HG03432 (cell line): ENCODE data around the gene TRABD.

Source experiments
- ATAC-seq: cut with Tn5 transposase; IDR thresholded peaks from one replicate; pipeline ENCODE4 v1.9.1; 2021; ENCODE audit warnings: mild to moderate bottlenecking, moderate library complexity; ENCODE audit not compliant: unreplicated experiment

TRABD gene

DNA sequence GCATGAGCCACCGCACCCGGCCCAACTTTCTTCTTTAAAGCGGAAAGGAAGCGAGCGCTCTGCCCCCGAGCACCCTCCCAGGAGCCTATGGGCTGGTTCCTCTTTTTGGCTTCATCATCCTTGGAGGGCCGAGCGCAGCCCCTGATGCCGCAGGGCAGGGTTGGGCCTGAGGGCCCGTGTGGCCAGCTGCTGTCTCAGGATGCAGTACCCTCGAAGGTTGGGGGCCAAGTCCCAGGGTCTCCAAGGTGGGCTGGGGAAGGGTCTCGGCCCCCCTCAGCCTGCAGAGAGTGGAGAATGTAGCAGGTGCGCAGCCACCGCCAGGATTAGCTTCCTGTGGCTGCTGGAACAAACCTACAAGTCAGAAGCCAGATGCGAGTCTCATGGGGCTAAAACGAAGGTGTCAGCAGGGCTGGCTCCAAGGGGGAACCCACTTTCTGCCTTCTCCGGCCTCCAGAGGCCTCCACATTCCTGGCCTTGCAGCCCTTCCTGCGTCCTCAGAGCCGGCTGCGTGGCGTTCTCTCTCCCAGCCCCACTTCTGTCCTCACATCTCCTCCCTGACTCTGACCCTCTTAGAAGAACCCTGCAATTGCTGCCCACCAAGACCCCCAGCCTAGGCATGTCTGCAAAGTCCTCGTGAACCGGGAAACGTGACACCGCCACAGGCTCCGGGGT, 12.3 kb upstream of the TRABD start:
- ATAC-seq: no peak

DNA sequence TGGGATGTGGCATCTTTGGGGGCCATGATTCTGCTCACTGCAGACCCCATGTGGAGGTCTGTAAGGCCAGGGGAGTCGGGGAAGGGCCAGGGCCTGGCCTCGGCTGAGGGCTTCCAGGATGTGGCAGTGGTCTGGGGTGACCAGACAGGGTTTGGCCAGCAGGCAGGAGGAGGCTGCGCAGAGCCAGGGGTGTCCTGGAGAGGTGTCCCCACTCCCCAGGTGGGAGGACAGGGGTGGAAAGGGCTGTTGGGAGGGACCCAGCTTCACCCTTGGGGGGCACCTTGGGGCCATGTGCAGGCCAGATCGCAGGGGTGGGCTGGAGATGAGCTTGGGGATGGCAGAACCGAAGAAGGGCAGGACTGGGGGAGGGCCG, 11.7 kb upstream of the TRABD start:
- no peak for ATAC-seq

DNA sequence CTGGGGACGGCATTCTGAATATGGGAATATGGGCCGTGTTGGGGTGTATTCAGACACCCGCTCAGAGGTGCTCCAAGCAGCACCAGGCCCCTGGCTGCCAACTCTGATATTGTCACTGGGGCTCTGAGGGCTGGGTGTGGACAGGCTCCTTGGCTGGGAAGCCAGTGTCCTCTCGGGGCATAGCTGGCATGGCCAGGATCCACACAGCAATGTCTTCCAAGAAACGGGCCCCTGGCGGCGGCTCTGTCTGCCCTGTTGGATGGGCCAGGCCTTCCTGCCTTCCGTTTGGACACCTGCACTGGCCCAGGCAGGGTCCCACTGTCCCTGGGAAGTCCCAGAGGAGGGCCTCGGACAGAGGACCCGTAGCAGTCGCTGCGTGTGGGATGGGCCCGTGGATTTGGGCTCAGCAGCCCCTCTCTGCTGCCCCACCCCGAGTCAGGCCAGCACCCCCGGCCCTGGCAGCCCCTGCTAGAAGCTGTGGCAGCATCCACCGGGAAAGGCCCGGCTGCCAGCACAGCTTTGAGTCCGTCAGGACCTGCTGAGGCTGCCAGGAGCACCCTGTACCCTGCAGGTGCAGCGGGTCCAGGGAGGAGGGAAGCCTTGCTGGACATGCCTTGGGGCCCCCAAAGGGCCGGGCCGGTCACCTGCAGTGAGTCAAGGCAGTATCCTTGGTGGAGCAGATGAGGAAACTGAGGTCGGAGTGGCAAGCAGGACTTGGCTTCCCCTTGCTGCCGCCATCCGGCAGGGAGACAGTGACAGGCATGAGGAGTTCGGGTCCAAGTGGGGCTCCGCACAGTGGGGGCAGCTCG, 11.1 kb upstream of the TRABD start:
- ATAC-seq: no peak

DNA sequence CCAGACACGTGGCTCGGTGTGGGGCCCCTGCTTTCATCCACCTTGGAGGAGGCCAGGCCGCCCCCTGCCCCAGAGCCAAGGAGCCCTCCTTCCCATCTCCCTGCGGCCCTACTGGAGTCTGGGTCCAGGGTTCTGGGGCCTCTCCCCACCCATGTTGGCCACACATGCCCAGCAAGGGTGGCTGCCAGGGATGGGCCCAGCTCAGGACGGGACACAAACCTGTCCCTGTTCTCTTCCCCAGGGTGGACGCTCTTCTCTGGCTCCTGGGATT, 10.6 kb upstream of the TRABD start:
- no peak for ATAC-seq

DNA sequence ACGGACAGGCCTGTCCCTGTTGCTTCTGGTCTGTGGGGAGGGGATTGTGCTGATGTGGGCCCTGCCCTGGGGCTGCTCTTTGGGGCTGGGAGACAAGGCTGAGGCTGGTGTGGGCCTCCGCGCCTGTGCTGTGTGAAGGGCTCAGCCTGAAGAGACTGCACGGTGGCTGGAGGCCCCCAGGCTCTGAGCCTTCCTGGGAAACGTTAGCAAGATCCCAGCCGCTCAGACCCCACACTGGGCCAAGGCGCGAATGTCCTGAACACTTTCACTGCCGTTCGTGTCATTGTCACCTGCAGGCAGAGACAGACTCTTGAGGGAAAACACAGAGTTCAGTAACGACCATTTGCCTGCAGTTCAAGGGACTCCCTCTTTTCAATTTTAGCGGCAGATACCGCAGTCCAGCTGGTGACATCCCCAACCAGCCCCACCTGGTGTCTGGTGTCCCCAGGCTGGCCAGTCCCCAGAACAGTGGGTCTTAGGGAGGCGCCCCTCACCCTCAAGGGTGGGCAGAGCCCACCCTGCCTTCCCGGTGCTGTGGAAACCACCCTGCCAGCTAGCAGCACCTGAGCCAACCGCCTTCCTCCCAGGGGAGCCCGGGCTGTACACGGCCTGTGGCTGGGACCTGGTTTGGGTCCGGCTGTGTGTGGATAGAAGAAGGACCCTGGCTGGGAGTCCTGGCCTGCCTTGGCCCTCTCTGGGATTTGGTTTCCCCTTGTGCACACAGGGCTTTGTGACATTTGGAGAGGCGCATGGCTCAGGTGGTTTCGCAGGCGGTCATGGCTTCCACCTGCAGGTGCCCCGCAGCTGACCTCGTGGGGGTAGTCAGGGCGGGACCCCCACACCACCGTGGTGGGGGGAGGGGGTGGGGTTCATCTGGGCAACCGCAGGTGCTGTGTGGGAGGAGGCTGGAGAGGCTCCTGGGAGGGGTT, 9.5 kb upstream of the TRABD start:
- ATAC-seq: no peak

DNA sequence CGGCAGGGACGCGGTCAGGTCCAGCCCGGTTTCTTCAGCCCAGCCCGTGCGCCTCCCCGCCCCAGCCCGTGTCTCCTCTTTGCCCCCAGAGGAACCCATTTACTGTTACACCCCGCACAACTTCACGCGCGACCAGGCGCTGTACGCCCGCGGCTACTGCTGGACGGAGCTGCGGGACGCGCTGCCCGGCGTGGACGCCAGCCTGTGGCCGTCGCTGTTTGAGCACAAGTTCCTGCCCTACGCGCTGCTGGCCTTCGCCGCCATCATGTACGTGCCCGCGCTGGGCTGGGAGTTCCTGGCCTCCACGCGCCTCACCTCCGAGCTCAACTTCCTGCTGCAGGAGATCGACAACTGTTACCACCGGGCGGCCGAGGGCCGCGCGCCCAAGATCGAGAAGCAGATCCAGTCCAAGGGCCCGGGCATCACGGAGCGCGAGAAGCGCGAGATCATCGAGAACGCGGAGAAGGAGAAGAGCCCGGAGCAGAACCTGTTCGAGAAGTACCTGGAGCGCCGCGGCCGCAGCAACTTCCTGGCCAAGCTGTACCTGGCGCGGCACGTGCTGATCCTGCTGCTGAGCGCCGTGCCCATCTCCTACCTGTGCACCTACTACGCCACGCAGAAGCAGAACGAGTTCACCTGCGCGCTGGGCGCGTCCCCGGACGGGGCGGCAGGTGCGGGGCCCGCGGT, 8.7 kb upstream of the TRABD start:
- no peak for ATAC-seq

DNA sequence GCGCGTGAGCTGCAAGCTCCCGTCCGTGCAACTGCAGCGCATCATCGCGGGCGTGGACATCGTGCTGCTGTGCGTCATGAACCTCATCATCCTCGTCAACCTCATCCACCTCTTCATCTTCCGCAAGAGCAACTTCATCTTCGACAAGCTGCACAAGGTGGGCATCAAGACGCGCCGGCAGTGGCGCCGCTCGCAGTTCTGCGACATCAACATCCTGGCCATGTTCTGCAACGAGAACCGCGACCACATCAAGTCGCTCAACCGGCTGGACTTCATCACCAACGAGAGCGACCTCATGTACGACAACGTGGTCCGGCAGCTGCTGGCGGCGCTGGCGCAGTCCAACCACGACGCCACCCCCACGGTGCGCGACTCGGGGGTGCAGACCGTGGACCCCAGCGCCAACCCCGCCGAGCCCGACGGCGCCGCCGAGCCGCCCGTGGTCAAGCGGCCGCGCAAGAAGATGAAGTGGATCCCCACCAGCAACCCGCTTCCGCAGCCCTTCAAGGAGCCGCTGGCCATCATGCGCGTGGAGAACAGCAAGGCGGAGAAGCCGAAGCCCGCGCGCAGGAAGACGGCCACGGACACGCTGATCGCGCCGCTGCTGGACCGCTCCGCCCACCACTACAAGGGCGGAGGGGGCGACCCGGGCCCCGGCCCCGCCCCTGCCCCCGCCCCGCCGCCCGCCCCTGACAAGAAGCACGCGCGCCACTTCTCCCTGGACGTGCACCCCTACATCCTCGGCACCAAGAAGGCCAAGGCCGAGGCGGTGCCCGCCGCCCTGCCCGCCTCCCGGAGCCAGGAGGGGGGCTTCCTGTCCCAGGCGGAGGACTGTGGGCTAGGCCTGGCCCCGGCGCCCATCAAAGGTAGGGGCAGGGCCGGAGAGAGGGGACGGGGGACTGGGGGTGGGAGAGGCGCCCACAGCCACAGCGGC, 7.9 kb upstream of the TRABD start:
- ATAC-seq: no peak

DNA sequence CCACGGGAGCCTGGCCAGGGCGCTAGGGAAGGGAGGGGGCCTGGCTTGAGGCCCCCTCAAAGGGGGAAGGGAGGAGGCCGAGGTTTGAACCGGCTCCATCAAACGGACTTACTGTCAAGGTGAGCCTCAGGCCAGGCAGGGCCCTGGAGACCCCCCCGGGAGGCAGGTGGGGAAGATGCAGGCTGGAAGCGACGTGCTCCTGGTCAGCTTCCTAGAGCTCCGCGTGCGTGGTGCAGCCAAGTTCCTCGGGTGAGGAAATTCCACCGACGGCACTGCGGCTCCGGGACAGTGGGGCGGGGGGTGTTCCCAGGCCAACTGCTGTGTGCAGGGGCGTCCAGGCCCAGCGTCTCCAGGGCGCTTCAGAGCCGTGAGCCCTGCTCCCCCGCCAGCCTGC, 7.2 kb upstream of the TRABD start:
- no peak for ATAC-seq

DNA sequence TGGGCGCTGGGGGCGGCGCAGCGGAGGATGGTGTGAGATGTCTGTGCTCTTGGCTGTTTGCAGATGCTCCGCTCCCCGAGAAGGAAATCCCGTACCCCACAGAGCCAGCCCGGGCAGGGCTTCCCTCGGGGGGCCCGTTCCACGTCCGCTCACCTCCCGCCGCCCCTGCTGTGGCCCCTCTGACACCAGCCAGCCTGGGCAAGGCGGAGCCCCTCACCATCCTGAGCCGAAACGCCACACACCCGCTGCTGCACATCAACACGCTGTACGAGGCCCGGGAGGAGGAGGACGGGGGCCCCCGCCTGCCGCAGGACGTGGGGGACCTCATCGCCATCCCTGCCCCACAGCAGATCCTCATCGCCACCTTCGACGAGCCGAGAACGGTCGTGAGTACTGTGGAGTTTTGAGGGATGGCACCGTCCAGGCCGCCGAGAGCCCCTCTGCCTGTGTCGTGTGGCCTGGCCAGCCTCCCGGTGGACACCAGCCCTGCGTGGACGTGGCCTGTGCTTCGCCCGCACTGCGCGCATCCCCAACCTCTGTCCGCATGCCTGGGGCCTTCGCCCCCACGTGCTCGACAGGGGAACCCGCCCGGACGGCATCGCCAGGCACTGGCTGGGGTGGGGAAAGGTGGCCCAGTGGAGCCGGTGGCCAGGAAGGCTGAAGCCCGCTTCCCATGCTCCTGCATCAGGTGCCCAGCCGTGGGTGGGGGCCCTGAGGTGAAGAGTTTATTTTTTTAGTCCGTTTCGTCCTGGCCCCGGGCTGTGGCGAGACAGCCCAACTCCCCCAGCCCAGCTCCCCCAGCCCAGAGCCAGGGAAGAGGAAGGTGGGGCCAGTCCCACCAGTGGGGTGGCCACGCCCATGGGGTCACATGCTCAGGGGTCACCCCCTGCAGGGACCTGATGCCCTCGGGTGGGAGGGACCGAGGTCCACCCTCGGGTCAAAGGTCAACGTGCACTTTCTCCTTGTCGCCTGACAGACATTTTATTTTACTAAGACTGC, 6.5 kb upstream of the TRABD start:
- ATAC-seq: no peak

DNA sequence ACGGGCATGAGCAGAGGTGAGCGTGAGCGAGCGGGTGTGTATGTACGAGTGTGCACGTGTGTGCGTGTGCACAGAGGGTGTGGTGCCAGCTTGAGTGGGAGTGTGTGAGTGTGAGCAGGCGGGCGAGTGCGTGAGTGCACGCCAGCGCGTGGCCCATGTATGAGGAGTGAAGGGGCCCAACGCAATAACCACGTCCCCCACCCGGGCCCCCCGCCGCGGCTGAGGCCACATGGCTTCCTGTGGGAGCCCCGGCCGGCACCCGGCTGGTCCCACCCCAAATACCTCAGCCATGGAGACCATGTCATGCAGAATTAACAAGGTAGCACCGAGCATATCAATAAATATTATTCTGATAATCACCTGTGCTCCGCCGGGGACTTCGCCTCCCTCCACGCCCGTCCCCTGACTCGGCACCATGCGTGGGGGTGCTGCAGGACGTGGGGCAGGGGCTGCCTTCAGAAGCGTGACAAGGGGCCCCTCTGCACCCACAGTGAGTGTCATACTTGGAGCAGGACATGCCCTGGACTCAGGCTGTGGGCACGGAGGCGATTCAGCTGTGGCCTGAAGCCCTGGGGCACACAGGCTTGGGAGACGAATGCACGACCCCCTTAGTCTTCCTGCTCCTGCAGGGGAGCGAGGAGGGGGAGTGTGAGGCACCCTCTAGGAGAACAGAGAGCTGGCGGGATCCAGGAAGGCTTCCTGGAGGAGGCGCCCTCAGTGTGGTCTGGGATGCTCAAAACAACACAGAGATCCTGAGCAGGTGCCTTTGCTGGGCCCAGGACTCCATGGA, 5.6 kb upstream of the TRABD start:
- no peak for ATAC-seq

DNA sequence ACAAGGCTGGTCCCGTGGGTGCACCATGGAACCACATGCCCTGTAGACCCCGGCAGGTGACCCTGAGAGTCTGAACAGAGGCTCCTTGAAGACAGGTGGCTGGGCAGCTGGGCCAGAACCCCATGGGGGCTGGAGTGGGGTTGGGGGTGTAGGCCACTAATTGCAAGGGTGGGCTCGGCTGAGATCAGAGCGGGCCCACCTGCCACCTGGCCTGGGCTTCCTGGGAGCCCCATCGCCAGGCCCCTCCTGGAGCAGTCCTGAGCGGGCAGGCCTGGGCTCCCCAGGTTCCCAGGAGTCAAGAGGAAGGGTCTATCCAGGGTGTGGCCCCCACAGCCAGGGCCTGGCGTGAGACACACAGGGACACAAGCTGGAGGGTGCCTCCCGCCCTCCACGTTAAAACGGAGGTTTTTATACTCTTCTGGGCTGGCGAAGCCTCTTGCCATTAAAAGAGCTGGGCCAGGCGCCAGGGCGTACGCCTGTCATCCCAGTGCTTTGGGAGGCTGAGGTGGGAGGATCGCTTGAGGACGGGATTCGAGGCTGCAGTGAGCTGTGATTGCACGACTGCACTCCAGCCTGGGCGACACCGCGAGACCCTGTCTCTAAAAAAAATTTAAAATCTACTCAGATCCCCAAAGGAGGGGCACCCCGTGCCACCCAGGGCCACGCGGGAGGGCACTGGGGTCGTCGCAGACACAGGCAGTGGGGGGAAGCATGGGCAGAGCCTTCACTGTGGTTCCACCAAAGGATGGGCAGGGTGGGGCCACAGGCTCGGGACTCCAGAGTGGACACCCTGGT, 4.8 kb upstream of the TRABD start:
- ATAC-seq: no peak

DNA sequence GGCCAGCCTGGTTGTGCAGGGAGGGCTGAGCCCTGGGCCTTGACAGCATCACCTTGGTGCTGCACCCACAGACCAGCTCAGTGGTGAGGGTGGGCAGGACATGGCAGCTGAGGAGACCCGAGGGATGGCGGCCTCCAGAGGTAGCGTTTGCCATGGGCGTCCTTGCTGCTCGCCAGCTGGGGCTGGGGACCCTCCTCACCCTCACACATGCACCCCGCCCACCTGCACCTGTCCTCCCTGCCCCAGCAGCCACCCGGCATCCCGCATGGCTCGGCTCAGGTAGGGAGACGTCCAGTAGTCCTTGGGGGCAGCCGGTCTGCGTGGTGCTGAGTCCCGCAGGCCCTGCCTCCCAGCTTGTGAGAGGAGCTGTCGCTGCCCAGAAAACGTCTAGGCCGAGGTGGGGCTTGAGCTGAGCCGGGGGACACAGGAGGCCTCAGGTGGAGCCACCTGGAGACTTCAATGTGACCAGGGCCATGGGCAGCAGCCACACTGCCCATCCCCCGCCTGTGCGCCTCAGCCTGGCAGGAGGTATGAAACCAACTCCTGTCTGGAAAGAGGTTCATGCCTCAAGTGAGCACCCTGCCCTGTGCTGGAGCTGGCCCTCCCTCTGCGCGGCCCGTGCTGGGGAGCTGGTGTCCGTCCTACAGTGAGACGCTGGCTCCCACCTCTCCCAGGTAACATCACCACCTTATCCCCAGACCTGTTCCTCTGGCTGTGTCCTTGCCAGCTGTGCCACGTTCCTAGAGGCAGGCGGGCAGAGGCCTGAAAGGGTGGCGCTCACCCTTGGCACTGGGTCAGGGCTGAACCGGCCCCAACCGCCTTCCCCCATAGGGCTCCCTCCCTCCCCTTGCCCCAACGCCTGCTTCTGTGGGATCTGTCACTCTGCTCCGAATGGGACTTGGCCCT, 3.3 kb upstream of the TRABD start:
- no peak for ATAC-seq

DNA sequence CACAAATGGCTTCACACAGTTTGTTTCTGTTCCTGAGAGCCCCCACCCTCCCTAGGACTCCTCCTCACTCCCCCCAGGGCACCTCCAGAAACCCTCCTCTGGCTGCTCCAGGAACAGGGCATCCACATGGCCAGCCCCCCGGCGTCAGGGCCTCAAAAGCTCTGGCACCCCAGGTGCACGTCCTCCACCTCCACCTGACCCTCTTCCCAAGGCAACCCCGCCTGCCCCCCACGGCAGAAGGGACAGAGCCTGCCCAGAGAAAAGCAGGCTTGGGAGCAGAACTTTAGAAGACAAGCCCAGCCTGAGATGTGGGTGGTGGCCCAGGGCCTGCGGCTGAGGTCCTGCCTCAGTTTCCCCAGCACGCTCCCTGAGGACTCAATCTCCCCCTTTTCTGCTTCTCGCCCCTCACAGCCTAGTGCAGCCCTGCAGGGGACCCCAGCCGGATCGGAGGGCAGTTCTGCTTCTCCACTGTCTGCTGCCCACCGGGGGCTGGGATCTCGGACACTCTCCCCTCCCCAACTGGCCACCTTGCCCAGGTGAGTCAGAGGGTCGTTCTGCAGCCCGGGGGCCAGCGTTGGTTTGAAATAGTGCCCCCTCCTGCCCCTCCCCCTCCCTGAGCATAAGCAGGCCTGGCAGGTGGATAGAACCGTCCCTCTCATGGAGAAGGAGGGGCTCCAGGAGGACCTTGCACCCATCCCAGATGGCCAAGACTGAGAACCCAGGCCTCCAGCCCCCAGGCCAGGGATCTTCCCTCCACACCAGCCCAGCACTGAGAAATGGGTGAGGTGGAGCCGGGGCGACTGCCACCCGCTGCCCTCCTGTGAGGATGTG, 2.4 kb upstream of the TRABD start:
- no peak for ATAC-seq

DNA sequence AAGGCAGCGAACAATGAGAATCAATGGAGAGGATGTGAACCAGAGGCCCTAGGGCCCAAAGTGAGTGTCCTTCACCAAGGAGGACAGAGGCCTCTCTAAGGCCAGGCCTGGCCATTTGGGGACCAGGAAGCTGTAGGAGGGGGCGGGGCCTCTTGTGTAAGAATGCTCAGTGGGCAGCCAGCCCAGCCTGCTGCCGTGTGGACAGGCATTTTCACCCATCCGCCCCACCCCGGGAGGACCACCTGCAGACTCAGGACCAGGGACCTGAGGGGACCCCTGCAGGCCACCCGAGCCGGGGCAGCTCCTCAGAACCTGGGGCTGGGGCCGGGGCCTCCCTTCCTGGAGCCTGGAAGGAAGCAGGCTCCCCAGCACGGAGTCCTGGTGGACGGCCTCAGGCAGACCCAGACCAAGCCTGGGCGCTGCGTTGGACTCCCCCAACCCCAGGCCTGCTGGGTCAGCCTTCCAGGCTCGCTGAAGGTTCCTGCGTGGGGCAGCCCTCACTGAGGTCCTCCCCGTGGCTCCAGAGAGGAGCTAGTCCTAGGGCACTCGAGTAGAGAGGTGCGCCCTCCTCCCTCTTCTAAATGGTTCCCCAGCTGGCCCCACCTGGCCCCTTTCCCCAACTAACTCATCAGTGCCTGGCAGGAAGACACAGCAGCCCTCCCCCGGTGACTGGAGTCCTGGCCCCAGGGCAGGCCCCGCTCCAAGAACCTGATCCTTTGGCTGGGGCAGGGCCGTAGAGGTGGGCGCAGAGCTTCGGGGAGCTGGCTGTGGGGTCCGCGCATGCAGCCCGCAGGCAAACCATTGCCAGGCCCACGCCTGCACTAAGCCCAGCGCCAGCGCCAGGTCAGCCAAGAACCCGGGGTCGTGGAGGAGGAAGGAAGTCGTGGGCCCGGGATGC, 1.5 kb upstream of the TRABD start:
- no peak for ATAC-seq
